HG02852 (cell line): Measurements from ENCODE around the gene CEMIP2.

Experiments
- ATAC-seq: cut with Tn5 transposase; IDR thresholded peaks from one replicate; pipeline ENCODE4 v1.9.1; 2021; ENCODE audit warnings: mild to moderate bottlenecking, moderate library complexity; ENCODE audit not compliant: unreplicated experiment

The CEMIP2 gene

DNA sequence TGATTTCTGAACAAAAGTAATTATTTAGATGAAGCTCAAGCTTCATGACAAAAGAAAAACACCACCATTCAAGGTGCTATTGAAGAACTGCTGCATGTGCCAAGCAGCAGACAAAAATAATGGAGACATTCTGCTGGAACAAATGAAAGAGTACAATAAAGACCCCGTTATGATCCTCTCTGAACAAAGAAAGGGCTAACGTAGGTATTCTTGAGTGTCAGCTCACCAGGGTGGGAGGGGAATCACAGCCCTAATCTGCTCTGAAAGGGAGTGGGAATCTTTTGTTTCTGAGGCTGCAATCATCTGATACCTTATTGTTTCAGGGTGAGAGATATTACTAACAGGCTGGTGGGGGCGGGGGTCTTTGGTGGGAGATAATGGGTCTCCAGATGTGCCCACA, 15.4 kb downstream of the CEMIP2 start:
- no peak for ATAC-seq

DNA sequence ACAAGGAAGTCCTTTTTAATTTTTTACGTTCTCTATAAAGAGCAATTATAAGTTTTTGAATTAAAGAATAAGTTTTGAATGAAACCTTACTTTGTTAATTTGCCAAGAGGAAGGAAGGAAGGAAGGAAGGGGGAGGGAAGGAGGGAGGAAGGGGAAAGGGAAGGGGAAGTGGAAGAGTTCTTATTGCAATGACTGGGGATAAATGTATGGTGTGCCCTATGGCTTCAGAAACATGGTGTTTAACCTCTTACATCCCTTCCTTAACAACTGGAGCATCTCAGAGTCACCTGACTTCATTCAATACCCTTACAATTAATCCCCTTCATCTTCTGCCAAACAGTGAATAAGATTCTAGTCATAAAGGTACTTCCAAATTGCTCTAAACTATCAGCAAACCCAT, 16.0 kb downstream of the CEMIP2 start:
- no peak for ATAC-seq

DNA sequence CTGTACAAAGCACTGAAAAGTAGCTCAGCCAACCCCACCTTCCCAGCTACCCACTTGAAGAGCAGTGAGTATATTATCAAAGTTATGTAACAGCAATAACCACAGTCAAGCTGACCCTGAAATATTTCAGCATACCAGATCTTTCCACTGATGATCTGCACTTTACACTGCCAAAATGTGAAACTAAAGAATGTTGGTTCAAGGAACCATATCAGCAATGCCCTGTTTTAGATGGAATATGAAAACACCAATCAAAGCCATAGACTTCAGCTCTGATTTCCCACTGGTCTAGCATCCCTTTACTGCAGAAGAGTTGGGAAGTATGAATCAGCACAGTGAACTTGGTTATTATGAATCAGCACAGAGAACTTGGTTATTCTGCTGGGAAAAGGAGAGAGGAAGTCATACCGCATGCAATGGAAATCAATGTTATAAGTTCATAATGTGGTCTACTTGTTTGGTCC, 20.0 kb downstream of the CEMIP2 start:
- no peak for ATAC-seq

DNA sequence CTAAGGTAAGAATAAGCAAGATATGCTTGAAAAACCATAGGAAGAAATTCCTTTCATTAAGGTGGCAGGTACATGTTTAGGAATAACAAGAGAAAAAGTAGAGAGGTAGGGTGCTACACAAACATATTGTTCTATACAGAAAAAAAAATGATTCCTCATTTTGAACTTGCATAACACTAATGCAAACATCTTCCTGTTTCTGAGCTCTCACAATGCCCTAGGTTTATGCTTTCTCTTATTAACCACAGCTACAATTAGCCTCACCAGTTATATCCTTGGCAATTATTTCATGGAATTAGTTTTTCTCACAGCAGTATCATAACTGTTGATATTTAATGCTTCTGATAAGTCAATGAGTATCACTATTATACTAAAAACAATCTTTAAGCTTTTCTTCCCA, 20.7 kb downstream of the CEMIP2 start:
- ATAC-seq: no peak

DNA sequence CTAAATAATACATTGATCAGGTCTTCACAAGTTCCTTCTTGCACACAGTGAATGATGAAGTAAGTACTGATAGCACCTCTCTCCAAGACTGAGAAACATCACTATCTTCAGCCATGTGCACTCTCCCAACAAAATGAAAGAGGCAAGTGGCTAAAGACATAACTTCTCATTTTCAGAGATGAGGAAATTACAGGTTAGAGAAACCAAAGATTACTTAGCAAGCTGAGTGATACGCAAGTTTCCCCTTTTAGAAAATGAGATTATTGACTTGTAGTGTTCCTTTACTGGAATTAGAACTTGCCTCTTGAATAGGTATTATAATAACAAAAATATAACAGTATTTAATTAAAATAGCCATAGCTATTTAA, 21.6 kb downstream of the CEMIP2 start:
- ATAC-seq: no peak

DNA sequence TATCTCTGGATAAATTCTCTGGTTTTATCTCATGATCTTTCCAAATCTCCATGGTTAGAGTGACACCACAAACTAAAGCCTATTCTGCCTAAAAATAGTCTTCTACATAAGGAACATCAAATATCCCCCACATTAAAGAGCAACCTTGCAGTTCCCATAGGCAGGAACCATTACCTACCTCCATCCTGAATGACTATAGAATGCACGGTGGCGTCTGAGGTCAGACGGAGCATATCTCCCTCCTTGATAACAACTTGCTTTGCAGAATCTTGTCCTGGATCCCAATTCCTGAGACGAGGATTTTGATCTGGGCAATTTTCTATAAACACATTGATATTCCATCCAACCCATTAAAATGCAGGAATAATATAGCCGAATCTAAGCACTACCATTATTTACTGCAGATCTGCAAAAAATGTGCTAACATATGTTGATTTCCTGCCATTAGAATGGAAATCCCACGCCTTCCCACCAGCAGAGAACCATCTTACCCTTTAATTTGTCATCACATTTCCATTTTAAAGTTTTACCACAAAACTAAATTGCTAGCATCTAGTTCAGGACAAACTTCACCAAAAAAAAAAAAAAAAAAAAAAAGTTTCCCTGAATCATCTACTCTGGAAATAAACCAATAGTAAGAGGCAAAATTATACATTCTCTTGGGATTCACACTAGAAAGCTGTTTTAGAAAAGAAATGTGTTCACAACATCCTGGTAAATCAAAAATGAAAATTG, 22.1 kb downstream of the CEMIP2 start:
- ATAC-seq: no peak

DNA sequence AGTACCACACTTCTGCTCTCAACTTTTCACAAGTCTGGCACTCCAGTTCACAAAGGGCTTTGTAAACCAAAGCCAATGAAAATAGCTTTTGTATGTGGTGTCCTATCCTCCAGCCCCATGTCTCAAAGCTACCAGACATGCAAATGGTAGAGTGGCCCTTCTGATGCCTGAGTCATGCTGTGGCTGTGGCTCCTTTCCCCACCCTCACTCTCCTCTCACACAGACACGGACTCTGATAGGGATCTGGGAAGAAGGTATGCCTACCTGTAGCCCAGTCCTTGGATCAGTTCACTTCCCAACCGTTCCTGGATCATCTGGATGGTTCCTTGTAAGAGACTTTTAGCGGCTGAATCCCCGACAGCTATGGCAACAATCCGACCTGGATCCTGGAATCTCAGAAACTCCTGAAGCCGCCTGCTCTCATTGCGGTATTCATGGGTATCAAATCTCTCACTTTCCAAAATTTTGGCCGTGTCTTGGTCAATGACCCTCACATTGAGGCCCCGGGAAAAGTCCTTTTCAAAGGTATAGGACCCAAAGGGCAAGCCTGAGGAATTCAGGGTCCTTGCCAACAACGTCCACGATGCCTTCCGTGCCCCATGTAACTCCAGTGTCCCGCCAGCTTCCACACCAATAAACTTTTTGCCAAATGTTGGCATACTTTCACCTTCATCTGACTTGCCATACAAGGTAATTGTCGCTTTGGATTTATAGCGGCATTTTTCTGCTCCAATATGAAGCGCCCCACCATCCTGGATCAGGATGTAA, 23.4 kb downstream of the CEMIP2 start:
- no peak for ATAC-seq

DNA sequence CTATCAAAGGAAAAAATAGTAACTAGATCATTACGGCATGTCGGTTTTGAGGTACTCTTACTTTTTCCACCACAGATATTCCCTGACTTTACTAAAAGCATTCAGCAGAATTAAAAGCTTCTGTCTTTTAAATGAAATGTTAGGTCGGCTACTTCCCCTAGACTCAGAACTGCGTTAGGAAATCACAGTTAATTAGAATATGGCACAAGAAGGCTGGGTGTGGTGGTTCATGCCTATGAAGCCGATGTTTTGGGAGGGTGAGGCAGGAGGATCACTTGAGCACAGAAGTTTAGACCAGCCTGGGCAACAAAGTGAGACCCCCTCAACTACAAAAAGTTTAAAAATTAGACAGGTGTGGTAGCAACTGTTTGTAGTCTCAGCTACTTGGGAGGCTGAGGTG, 24.4 kb downstream of the CEMIP2 start:
- no peak for ATAC-seq

DNA sequence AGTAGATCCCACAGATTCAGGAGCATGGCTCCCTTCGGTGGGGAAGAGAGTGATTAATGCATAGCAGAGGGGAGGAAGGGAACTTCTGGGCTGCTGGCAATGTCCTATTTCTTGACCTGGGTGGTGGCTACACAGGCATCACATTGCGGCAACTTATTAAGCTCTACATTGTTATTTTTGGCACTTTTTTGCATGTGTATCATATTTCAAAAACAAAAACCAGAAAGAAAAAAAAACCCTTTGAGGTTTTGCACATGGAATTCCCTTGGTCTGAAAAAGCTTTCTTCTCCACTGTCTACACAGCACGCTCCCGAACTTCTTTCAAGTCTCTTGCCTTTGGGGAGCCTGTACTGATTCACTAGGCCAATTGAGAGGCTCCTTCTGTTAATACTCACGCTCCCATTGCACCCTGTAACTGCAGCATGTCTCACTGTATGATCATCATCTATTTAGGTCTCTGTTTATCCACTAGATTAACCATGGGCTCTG, 25.1 kb downstream of the CEMIP2 start:
- no peak for ATAC-seq

DNA sequence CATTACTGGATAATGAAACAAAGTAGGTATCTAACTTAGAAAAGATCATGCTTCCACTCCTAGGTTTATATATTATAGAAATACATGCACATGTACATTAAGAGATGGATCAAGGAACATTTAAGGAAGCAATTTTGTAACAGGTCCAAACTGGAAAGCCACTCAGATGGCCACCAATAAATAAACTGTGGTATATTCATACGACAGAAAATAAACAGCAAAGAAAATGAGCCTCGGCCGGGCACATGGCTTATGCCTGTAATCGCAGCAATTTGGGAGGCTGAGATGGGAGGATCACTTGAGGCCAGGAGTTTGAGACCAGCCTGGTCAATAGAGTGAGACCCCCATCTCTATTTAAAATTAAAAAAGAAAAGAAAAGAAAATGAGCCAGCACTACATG, 25.6 kb downstream of the CEMIP2 start:
- no peak for ATAC-seq

DNA sequence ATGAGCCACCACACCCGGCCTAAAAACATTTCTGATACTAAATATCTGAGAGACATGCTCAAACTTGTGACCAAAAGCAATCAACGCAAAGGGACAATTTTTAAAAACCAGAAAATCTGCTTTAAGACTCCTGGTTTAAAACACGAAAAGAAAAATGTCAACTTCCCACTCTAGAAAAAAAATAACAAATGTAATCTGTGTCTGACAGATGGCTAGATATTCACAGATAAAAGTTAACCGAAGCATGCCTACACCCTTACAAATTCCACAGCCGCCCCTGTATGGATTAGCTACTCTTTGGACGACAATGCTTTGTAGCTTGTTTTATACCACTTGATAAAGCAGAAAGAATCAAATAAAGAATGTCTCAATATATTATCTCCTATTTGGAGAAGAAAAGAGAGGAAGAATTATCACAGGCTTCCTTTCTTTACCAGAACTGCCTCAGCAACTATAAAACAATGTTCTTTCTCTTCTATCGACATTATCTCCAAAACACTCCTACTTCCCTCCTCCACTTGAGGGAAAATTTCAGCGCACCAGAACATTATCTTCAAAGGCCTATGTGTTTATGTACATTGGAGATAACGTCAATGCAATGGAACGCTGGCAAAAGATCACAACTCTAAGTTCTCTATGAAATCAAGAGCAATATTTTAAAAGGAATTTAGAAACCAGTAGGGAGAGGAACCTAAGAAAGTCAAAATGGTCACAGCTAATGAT, 26.2 kb downstream of the CEMIP2 start:
- no peak for ATAC-seq

DNA sequence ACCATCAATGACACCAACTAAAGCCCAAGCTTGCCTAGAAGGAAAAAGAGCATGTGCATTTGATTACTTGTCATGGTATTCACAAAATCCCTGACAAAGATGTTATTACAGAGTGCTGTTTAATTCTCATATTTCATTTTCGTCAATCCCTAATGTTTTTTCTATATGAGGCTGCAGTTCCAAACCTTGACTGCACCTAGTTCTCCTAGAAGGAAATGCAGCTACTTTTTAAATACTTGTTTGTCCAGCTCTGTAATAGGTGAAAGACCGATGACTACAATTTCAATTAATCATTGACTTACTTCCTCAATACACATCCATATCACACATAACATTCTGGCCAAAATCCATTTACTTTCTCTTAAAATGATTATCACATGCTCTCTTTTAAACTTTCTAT, 28.1 kb downstream of the CEMIP2 start:
- no peak for ATAC-seq

DNA sequence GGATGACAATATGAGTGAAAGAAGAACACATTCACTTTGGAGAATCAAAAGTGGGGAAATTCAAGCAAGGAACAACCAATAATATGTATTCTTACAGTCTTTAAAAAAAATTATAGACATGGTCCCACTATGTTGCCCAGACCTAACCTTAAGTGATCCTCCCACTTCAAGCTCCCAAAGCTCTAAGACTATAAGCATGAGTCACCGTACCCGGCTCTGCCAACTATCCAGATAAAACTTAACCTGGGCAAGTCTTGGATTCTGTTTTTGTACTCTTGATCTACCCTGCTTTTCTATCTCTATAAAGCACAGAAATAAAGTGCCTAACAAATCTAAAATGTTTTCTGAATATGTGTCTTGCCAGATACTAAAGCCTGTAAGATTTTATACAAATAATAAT, 30.9 kb downstream of the CEMIP2 start:
- no peak for ATAC-seq

DNA sequence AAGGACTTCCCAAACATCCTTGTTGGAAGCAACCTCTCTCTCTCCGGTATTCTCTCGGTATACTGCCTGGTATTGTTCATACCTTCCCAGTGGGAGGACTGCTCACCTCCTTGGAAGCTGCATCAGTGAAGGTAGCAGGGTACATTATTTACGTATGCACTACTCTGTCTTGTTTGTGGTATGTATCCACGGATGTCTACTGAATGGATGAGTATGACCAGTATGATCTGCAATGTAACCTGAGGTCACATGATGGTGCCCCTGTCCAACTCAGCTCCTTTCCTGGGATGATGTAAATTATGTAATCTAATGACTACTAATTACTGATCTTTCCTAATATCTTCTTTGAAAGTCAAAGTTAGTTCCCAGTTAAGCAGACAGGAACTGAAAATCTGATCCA, 32.1 kb downstream of the CEMIP2 start:
- ATAC-seq: no peak

DNA sequence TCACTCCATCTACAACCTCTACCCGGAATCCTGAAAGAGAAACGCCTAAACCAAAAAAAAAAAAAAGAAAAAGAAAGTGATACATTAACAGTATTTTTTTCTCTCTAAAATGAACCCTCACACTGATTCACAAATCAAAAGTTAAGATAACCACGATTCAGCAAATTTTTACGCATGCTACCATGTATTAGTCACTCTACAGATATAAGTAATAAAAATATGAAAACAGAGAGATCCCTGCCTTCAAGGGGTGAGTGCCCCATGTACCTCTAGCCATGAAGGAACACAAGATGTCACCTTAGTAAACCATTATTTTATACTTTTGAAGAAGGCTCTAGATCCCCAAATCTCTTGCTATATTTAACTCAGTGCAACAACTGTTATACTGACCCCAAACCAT, 33.4 kb downstream of the CEMIP2 start:
- no peak for ATAC-seq

DNA sequence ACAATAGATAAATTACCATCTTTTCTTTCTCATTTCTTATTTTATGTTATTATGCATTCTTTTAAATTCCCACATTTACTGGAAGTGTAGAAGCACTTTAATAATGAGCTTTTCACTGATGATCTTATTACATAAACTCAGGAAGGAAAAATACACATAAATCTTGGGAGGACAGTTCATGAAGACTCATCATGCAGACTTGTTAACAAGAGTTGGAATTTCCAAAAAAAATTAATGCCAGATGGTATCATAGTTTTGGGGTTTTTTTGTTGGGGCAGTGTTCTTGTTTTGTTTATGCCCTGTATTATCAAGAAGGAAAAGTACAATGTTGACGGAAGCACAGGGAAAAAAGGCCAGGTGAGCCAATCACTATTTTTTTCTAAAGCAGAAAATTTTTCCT, 35.1 kb downstream of the CEMIP2 start:
- no peak for ATAC-seq

DNA sequence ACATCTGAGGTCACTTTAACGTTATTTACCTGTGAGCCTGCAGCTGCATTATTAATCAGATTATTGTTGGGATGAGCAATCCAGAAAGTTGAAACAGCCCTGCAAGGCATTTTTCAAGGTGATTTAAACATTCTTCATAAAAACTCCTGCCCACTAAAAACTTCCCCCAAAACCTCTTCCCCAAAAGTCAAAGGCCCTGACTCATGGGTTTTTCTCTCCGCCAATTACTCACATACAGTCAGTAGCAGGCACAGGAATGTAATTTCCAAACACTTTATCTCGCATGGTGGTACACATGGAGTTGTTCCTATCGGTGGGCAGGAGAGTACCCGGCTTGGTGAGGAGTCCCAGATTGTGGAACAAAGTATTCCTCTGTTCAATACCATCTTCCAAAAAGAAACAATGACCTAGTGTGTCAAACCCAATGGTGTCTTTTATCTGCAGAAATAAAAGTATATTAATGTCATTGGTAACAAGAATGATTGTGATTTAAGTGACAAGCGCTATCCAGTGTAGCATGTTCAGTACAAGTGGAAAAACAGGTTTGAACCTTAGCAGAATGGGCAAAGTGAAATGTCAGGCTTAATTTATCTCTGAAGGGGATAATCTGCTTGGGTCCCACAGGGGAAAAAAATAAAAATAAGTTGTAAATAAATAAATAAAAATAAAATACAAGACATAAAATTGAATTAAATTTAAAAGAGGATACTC, 38.3 kb downstream of the CEMIP2 start:
- ATAC-seq: no peak

DNA sequence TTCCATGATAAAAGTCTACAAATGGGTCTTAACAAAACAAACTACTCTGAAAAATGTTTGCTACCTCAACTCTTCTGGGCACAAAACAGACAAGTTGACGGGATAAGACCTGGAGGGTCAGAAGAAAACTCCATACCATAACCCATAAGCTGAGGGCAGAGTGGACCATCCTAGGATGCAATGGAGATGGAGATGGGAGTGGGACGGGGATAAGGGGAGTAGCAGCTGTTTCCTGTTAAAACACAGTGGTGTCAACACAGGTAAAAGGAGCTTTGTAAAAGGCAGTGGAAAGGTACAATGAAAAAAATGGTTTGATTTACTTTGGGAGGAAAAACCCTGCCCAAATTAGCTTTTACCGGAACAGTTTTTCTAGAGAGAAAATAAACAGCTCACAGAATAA, 41.6 kb downstream of the CEMIP2 start:
- no peak for ATAC-seq

DNA sequence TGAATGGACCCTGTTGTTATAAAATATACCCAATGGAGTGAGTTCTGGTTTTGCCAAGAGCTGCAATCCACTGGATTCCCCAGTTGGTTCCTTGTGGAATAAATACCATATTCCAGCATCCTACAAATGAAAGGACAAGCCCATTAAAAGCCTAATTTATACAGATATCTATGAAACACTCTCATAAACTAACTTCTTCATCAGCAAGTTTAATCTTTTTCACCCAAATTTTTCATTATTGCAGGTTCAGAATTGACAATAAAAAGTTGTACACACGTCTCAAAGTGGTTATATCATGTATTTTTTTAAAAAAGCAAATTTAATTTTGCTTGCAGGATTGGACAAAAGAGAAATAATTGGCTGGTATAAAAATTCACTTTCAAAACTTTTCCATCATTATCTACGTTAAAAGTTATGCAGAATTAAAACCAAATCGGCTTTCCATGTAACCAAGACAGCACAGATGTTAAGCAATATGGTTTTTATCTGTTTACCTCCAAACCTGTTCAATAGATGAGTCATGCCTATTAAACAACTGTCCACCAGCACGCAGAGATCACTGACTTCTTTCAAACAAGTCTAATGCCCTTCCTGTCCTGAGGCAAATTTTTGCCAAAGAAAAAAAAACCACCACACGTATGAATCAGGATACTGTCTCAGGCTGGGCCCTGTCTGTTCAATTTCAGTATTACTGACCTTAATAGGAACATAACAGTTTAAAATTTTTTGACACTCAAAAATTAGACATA, 42.5 kb downstream of the CEMIP2 start:
- no peak for ATAC-seq

DNA sequence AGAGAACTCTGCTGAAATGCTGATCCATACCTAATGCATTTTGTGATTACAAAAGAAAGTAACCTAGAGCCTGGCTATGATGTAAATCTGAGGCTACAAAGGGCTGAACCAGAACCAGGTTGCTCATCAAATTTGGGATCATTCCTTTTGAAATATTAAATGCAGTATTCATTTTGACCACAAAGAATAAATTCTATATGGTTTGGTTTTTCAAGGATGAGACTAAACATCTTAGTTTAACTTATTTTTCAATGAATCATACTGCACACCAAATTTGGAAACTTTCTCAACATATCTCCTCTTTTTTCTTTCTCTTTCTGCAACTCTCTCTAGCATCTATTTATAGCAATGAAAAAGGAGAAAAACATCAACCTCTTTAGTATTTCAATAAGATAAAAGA, 46.5 kb downstream of the CEMIP2 start:
- no peak for ATAC-seq
